ENCODE results near the gene HSD11B1. TPM values are rescaled to one million over a fixed set of nuclear protein-coding genes. Genes with fewer than 3 reads are reported as not detected.

The HSD11B1 gene
- total RNA-seq, 1 donor from 2014 or later, result not detected

DNA sequence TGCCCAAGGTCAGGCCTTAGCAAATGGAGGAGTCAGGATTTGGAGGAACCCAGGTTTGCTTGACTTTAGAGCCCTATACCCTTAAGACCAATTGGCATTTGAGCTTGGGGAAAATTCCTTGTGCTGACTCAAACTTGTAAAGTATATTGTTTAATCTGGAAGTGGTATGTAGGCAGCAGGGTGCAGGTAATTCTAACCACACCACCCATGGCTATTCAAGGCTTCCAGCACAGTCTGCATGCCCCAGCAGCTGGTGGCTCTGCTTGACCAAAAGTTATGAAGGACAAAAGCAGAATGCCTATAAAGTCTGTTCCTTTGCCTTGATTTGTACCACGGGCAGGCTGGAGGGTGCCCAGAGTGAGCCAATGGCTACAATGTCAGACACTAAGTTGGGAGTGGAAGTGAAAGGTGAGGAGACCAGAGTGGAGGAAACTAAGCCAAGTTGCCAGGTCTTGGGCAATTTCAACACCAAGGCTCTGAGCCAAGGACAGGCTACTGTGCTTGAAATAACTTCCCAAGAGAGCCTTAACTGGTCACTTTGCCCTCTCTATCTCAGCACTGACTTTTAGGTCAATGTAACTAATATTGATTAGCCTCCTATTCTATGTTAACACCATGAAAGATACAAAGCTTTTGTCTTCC is 34.1 kb upstream of the HSD11B1 start:
- Mint-ChIP-seq H3K36me3 (ENCODE audit: unreplicated experiment) (peaks cover 5% of the 10 kb centered on the region), H3K4me1 (ENCODE audit: low read depth, unreplicated experiment) (peaks cover 3% of the 10 kb centered on the region), H3K27me3 (ENCODE audit: unreplicated experiment) (peaks cover 11% of the 10 kb centered on the region), H3K9me3 (ENCODE audit: unreplicated experiment) (no peaks in the 10 kb centered on the region), H3K27ac (ENCODE audit: unreplicated experiment) (no peak overlapping the region), H3K4me3 (ENCODE audit: unreplicated experiment) (no peak overlapping the region)
- no peak for TF ChIP-seq CTCF (IDR thresholded peaks at IDR 0.05; ENCODE audit: partially characterized antibody, unreplicated experiment)
- no peak for DNase-seq

- H3K4me3 Mint-ChIP-seq (ENCODE audit: unreplicated experiment), result no peak overlapping the region
- no peak for DNase-seq
- H3K27ac Mint-ChIP-seq (ENCODE audit: unreplicated experiment), result no peak overlapping the region
- peaks cover 19% of the 10 kb centered on the region for H3K27me3 Mint-ChIP-seq (ENCODE audit: unreplicated experiment)
- TF ChIP-seq CTCF (IDR thresholded peaks at IDR 0.05; ENCODE audit: partially characterized antibody, unreplicated experiment), result no peak
- no peaks in the 10 kb centered on the region for H3K9me3 Mint-ChIP-seq (ENCODE audit: unreplicated experiment)
- H3K4me1 Mint-ChIP-seq (ENCODE audit: low read depth, unreplicated experiment), result peaks cover 5% of the 10 kb centered on the region
- H3K36me3 Mint-ChIP-seq (ENCODE audit: unreplicated experiment), result peaks cover 5% of the 10 kb centered on the region
These were observed 31.7 kb upstream of the HSD11B1 start for GRCh38 chr1:209672705-209673630.

DNA sequence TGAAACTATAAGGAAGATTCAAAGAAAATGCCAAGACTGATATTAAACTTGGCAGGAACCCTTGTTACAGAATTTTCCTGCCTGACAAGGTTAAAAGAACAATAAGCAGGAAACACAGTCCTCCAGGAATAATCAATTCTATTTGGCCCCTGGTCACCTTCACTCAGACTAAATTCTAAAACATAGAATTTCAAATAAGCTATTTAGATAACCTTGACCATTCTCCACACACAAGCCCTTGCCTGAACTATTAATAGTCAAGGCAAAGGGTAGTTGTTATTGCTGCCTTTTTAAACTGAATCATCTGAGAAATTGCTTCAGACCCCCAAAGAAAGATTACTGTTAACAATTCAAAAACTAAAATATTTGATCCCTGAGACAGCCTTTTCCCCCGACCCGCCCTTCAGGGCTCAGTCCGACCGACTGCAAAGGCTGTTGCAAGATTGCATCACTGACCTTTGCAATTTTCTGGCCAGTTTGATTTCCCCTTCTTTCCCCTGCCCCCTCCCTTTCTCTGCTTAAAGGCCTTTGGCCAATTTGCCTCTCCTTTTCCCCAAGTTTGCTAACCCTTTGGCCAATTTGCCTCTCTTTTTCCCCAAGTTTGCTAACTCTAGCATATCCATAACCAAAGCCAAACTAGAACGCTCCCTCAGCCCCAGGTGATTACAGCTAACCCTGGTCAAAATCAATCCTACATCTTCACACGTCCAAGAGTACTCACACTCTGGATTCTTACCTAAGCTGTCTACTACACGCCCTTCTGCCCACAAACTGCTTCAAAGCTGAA is 30.8 kb upstream of the HSD11B1 start:
- Mint-ChIP-seq H3K4me3 (ENCODE audit: unreplicated experiment) (peak overlapping the region; percentile 8), H3K4me1 (ENCODE audit: low read depth, unreplicated experiment) (peaks cover 5% of the 10 kb centered on the region), H3K27ac (ENCODE audit: unreplicated experiment) (peak overlapping the region; percentile 41), H3K9me3 (ENCODE audit: unreplicated experiment) (no peaks in the 10 kb centered on the region), H3K27me3 (ENCODE audit: unreplicated experiment) (peaks cover 24% of the 10 kb centered on the region), H3K36me3 (ENCODE audit: unreplicated experiment) (peaks cover 5% of the 10 kb centered on the region)
- no peak for DNase-seq
- TF ChIP-seq CTCF (IDR thresholded peaks at IDR 0.05; ENCODE audit: partially characterized antibody, unreplicated experiment), result no peak

DNA sequence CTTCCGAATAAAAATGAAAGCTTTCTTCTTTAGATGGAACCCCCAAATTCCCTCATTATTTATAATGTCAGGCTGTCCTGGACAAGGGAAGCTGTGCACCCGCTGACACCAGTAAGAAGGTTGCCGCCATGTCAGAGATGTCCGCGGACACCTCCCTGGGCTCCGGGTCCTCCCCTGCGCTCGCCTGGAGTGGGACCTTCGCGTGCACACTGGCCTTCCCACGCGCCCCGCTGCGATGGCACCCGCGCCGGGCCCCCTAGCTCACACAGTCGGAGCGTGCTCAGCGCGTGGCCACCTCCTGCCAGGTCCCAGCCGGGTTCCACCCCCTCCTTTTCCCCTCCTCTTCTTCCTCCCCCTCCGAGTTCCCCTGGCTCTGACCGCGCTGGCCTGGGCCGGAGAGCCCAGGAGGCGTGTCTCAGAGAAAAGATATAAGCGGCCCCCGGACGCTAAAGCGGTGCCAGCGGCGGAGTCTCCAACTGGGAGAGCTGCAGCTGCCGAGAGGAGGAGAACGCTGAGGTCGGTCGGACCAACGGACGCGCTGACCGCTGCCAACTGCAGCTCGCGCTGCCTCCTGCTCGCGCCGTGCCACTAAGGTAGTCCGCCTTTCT is 29.6 kb upstream of the HSD11B1 start, which contains the start of gene G0S2:
Gene G0S2, plus strand, starts transcription at position 456 of the 608 bp plus-strand sequence. CDS start 273 bp downstream, outside the sequence.
- DNase-seq, result peak; percentile 50
- Mint-ChIP-seq H3K9me3 (ENCODE audit: unreplicated experiment) (no peaks in the 10 kb centered on the region), H3K36me3 (ENCODE audit: unreplicated experiment) (peaks cover 5% of the 10 kb centered on the region)

More for the DNA sequence above, 29.6 kb upstream of the HSD11B1 start, which contains the start of gene G0S2:
- Mint-ChIP-seq H3K4me3 (ENCODE audit: unreplicated experiment) (peak within 1 kb of the TSS; percentile 88), H3K4me1 (ENCODE audit: low read depth, unreplicated experiment) (peaks cover 5% of the 10 kb centered on the region), H3K27ac (ENCODE audit: unreplicated experiment) (peak within 1 kb of the TSS; percentile 4), H3K27me3 (ENCODE audit: unreplicated experiment) (peaks cover 24% of the 10 kb centered on the region)
- TF ChIP-seq CTCF (IDR thresholded peaks at IDR 0.05; ENCODE audit: partially characterized antibody, unreplicated experiment), result no peak

Data from glutamatergic neuron (in vitro differentiated cells).